ENCODE measurements around the gene SGCD. TPM values are rescaled to one million over a fixed set of nuclear protein-coding genes. Genes with fewer than 3 reads are reported as not detected.

Gene SGCD
- total RNA-seq, 4 donors from 2014 or later, result 12.4 to 17.8 (median 13.4) TPM

DNA sequence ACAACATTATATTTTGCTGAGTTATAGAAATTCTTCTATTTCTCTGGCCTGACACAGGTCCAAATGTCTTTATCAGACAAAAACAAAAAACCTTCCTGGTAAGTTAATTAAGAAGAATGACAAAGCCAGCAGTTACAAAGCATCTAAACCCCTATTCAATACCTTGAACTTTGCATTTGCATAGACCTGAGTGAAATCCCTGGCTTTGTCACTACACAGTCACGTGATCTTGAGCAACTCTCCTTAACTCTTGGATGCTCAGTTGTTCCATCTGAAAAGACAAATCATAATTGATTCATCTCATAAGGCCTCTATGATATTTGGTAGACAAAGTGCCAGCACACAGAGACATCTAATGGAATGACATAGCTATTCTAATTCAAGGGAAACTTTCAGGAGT is 356.5 kb downstream of the SGCD start:
- 73 to 86% methylated on average over 1 of the region's 1 CpG for WGBS, 2 donors
- DNase-seq (ENCODE audit: low spot score in 2 of 2), result no peak
- no peaks in the 10 kb centered on the region for H3K4me1 ChIP-seq

DNA sequence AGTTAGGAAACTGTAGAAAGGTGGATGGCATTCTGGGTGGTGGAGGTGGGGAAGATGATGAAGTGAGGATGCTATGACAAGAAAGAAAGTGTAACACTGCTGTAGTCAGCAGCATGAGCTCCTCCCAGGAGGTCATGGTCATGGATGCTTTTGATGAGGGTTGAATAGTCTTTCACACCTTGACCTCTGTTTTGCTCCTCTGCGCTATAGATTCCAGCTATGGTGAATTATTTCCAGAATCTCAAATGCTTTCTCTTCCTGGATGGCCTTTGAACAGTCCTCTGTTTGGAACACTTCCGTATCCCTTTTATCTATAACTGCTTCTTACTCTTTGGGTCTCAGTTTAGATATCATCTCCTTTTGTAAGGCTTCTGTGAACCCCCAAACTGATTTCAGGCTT is 357.3 kb downstream of the SGCD start:
- H3K27me3 ChIP-seq, result no peaks in the 10 kb centered on the region
- DNase-seq (ENCODE audit: low spot score in 2 of 2), result no peak
- H3K36me3 ChIP-seq, result no peaks in the 10 kb centered on the region
- H3K27ac ChIP-seq, result no peak overlapping the region
- H3K4me3 ChIP-seq, result no peak overlapping the region
- WGBS, 2 donors, result 90 to 94% methylated on average over 2 of the region's 2 CpGs
- TF ChIP-seq POLR2A (IDR thresholded peaks at IDR 0.05) (no peak), EP300 (IDR thresholded peaks at IDR 0.05) (no peak)
- TF ChIP-seq, protein P1, sequence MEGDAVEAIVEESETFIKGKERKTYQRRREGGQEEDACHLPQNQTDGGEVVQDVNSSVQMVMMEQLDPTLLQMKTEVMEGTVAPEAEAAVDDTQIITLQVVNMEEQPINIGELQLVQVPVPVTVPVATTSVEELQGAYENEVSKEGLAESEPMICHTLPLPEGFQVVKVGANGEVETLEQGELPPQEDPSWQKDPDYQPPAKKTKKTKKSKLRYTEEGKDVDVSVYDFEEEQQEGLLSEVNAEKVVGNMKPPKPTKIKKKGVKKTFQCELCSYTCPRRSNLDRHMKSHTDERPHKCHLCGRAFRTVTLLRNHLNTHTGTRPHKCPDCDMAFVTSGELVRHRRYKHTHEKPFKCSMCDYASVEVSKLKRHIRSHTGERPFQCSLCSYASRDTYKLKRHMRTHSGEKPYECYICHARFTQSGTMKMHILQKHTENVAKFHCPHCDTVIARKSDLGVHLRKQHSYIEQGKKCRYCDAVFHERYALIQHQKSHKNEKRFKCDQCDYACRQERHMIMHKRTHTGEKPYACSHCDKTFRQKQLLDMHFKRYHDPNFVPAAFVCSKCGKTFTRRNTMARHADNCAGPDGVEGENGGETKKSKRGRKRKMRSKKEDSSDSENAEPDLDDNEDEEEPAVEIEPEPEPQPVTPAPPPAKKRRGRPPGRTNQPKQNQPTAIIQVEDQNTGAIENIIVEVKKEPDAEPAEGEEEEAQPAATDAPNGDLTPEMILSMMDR (IDR thresholded peaks at IDR 0.05), result no peak
- no peaks in the 10 kb centered on the region for H3K9me3 ChIP-seq
- H3K4me1 ChIP-seq, result no peaks in the 10 kb centered on the region

More for the DNA sequence above, 356.5 kb downstream of the SGCD start:
- Histone ChIP-seq H3K27me3 (no peaks in the 10 kb centered on the region), H3K4me3 (no peak overlapping the region), H3K27ac (no peak overlapping the region), H3K36me3 (no peaks in the 10 kb centered on the region), H3K9me3 (no peaks in the 10 kb centered on the region)
- TF ChIP-seq EP300 (IDR thresholded peaks at IDR 0.05) (no peak), POLR2A (IDR thresholded peaks at IDR 0.05) (no peak)
- TF ChIP-seq, protein P1 (IDR thresholded peaks at IDR 0.05), result no peak

DNA sequence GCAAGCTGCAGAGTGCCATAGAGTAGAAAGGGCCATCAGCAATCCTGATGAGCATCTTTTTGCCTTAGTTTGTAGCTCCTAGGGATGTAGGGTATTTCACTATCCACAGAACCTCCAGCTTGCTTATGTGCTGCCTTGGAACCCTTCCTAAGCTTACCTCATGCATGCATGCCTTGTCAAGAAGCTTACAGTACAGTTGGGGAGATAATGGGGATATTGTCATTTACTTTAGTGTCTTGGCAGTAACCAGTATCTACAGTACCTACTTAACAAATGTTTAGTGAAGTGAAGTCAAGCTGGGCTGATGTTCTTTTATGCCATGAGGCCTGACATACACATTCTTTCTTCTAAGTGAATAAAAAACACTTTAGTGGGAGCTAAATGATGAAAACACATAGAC is 358.5 kb downstream of the SGCD start:
- Histone ChIP-seq H3K27ac (no peak overlapping the region), H3K27me3 (no peaks in the 10 kb centered on the region), H3K9me3 (no peaks in the 10 kb centered on the region), H3K4me3 (no peak overlapping the region), H3K4me1 (no peaks in the 10 kb centered on the region), H3K36me3 (no peaks in the 10 kb centered on the region)
- DNase-seq (ENCODE audit: low spot score in 2 of 2), result no peak
- TF ChIP-seq POLR2A (IDR thresholded peaks at IDR 0.05) (no peak), EP300 (IDR thresholded peaks at IDR 0.05) (no peak)
- TF ChIP-seq, protein P1 (IDR thresholded peaks at IDR 0.05), result no peak

DNA sequence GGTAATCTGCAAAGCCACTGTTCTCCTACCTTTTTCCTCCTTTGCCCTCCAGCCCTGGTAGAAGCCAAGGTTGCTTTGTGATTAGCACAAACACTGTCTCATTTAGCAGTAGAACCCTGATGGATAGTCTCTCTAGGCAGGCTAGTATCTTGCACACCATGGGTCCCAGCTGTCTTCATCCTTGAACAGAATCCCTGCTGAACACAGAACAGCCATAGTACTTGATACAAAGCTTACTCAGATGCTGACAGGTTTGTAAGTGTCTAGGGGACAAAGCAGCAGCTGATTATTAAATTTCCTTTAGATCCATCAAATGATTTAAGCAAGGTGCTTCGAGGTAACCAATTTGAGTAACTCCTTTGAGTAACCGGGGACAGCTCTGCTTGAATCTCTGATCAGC is 359.4 kb downstream of the SGCD start:
- H3K4me1 ChIP-seq, result no peaks in the 10 kb centered on the region
- H3K27ac ChIP-seq, result no peak overlapping the region
- no peaks in the 10 kb centered on the region for H3K36me3 ChIP-seq
- H3K4me3 ChIP-seq, result no peak overlapping the region
- no peak for DNase-seq (ENCODE audit: low spot score in 2 of 2)
- WGBS, 2 donors, result 63 to 84% methylated on average over 2 of the region's 2 CpGs
- H3K27me3 ChIP-seq, result no peaks in the 10 kb centered on the region
- TF ChIP-seq EP300 (IDR thresholded peaks at IDR 0.05), result no peak
- no peak for TF ChIP-seq POLR2A (IDR thresholded peaks at IDR 0.05)
- TF ChIP-seq, protein P1 (IDR thresholded peaks at IDR 0.05), result no peak
- H3K9me3 ChIP-seq, result no peaks in the 10 kb centered on the region

DNA sequence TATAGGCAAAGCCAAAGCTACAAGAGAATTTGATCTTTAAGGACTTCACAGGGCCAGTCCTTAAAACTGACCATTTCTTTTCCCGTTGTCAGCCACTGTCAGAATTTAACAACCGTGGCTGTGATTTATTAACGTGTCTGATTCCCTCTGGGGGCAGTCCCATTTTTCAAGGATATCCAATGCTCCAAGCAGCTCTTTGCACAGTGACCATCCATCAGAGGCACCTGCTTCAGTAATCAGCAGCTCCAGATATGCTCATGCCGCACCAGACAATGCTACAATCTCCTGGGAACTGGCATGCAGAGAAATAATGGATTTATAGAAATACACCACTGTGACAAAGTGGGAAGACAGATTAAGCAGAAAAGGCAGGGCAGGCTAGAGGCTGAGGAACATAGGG is 359.8 kb downstream of the SGCD start:
- Histone ChIP-seq H3K27me3 (no peaks in the 10 kb centered on the region), H3K4me3 (no peak overlapping the region), H3K27ac (no peak overlapping the region), H3K36me3 (no peaks in the 10 kb centered on the region), H3K4me1 (no peaks in the 10 kb centered on the region), H3K9me3 (no peaks in the 10 kb centered on the region)
- DNase-seq (ENCODE audit: low spot score in 2 of 2), result no peak
- TF ChIP-seq EP300 (IDR thresholded peaks at IDR 0.05) (no peak), POLR2A (IDR thresholded peaks at IDR 0.05) (no peak)
- TF ChIP-seq, protein P1 (IDR thresholded peaks at IDR 0.05), result no peak
- 37 to 57% methylated on average over 4 of the region's 4 CpGs for whole genome bisulfite sequencing, 2 donors
